HL-60 (cell line): ENCODE results near the gene ANKRD11.

Experiments
- DNase-seq, 2 experiments: peaks; one replicate each; pipeline ENCODE4 v3.0.0-alpha.2; 2010 to 2020; ENCODE audit warnings: low read depth in 1 of 2, low spot score in 1 of 2
- H3K27ac ChIP-seq: fragments of 250-450 bp; sonication (Bioruptor Pico); replicated peaks from 2 replicates; pipeline ENCODE4 v1.5.1; 2020; ENCODE audit warnings: mild to moderate bottlenecking, moderate library complexity
- H3K27me3 ChIP-seq: fragments of 250-450 bp; sonication (Bioruptor Pico); 2 replicates; pipeline ENCODE4 v1.5.1; 2021; ENCODE audit warnings: mild to moderate bottlenecking, moderate library complexity; ENCODE audit not compliant: insufficient read depth, poor library complexity, severe bottlenecking
- H3K4me3 ChIP-seq: replicated peaks from 2 replicates; pipeline ENCODE4 v1.5.1; 2011; ENCODE audit warnings: mild to moderate bottlenecking, control low read depth, low read length; ENCODE audit not compliant: insufficient read depth
- CTCF ChIP-seq: IDR thresholded peaks from one replicate; pipeline ENCODE4 v1.5.1; 2011; ENCODE audit warnings: low read length, control low read depth, inconsistent platforms; ENCODE audit not compliant: insufficient read depth
- GABPA ChIP-seq: IDR thresholded peaks from 2 replicates; pipeline ENCODE4 v1.6.1; 2012; ENCODE audit warnings: low read depth
- POLR2AphosphoS5 ChIP-seq: IDR thresholded peaks from 2 replicates; pipeline ENCODE4 v1.6.1; 2012; ENCODE audit warnings: low read depth
- SPI1 ChIP-seq: IDR thresholded peaks from 2 replicates; pipeline ENCODE4 v1.6.1; 2012; ENCODE audit warnings: low read depth, mild to moderate bottlenecking, borderline replicate concordance
- TF ChIP-seq, protein P1 (sequence below): IDR thresholded peaks from 2 replicates; pipeline ENCODE4 v1.6.1; 2012; ENCODE audit warnings: low read depth; ENCODE audit not compliant: insufficient replicate concordance

Gene ANKRD11

DNA sequence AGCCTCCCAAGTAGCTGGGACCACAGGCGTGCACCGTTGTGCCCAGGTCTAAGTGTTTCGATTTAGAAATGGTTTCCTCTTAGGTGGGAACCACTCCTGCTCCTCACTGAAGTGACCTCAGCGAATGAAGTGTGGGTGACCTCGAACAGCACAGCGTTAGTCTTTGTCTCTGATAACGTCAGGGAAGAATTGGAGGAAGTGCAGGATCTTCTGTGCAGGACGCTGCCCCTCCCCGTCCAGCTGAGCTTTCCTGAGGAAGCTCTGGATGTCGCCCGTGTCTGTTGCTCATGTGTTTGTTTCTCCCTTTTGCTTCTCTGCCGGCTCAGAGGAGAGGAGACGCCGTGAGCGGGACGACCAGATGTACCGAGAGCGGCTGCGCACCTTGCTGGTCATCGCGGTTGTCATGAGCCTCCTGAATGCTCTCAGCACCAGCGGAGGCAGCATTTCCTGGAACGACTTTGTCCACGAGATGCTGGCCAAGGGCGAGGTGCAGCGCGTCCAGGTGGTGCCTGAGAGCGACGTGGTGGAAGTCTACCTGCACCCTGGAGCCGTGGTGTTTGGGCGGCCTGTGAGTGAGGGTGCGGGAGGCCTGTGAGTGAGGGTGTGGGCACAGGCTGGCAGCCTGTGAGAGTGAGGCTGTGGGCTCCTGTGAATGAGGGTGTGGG is 33.5 kb upstream of the ANKRD11 start:
- DNase-seq: no peak
- Histone ChIP-seq H3K27ac (no peak overlapping the region), H3K27me3 (no peaks in the 10 kb centered on the region), H3K4me3 (no peak overlapping the region)
- TF ChIP-seq, protein P1, sequence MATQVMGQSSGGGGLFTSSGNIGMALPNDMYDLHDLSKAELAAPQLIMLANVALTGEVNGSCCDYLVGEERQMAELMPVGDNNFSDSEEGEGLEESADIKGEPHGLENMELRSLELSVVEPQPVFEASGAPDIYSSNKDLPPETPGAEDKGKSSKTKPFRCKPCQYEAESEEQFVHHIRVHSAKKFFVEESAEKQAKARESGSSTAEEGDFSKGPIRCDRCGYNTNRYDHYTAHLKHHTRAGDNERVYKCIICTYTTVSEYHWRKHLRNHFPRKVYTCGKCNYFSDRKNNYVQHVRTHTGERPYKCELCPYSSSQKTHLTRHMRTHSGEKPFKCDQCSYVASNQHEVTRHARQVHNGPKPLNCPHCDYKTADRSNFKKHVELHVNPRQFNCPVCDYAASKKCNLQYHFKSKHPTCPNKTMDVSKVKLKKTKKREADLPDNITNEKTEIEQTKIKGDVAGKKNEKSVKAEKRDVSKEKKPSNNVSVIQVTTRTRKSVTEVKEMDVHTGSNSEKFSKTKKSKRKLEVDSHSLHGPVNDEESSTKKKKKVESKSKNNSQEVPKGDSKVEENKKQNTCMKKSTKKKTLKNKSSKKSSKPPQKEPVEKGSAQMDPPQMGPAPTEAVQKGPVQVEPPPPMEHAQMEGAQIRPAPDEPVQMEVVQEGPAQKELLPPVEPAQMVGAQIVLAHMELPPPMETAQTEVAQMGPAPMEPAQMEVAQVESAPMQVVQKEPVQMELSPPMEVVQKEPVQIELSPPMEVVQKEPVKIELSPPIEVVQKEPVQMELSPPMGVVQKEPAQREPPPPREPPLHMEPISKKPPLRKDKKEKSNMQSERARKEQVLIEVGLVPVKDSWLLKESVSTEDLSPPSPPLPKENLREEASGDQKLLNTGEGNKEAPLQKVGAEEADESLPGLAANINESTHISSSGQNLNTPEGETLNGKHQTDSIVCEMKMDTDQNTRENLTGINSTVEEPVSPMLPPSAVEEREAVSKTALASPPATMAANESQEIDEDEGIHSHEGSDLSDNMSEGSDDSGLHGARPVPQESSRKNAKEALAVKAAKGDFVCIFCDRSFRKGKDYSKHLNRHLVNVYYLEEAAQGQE: no peak
- TF ChIP-seq SPI1 (no peak), CTCF (no peak), GABPA (no peak), POLR2AphosphoS5 (no peak)

DNA sequence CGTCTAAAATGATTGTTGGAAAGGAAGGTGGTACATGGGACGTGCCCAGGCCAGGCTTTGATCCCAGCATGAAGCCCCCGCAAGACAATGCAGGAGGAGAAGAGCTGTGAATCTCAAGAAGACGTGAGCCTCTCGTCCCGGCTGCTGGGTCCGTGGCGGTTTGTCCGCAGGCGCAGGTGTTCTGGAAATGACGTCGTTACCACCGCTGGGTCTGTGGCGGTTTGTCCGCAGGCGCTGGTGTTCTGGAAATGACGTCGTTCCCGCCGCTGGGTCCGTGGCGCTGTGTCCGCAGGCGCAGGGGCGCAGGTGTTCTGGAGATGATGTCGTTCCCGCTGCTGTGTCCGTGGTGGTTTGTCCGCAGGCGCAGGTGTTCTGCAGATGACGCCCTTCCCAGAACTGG is 31.9 kb upstream of the ANKRD11 start:
- TF ChIP-seq POLR2AphosphoS5: no peak
- TF ChIP-seq CTCF: no peak
- TF ChIP-seq, protein P1: no peak
- no peak for TF ChIP-seq GABPA
- no peak for TF ChIP-seq SPI1
- H3K27ac ChIP-seq: no peak overlapping the region
- no peak for DNase-seq

GRCh38 chr16:89519881-89520280 is 29.5 kb upstream of the ANKRD11 start:
- DNase-seq: no peak
- no peak overlapping the region for H3K4me3 ChIP-seq
- H3K27ac ChIP-seq: no peak overlapping the region
- no peaks in the 10 kb centered on the region for H3K27me3 ChIP-seq
- TF ChIP-seq, protein P1: no peak
- TF ChIP-seq POLR2AphosphoS5 (no peak), GABPA (no peak), SPI1 (no peak), CTCF (no peak)

More for the DNA sequence above, 31.9 kb upstream of the ANKRD11 start:
- H3K4me3 ChIP-seq: no peak overlapping the region
- no peaks in the 10 kb centered on the region for H3K27me3 ChIP-seq
